Left kidney (tissue), 8 donors: ENCODE results near the gene NPHS2. TPM values are rescaled to one million over a fixed set of nuclear protein-coding genes. Genes with fewer than 3 reads are reported as not detected.

Source experiments
- DNase-seq: peaks from one replicate; pipeline ENCODE4 v3.0.0-alpha.2; 2013
- long read RNA-seq, 8 donors: transcript quantifications; one replicate each; lab custom pipeline, GENCODE V29; 2026
- polyA plus RNA-seq: library from polyadenylated mRNA; unstranded; fragments of 120-200 nt; gene quantifications from one replicate; pipeline ENCODE4 v1.2.1, GENCODE V29; 2013; ENCODE audit not compliant: insufficient read length

Gene NPHS2
- polyA plus RNA-seq, result 420 TPM
- long read RNA-seq, donor 1, transcript NPHS2-202 (7 exons, 1,670 nt), result minor isoform, 36 of 276 reads
- long read RNA-seq, donor 1, transcript NPHS2-201 (8 exons, 1,855 nt), result major isoform, 127 of 276 reads
- long read RNA-seq, donor 1, partial matches to known transcripts, result 70 of 276 reads
- long read RNA-seq, donor 1, other reads (novel, unspliced or antisense), result 43 of 276 reads
- long read RNA-seq, donor 2, transcript NPHS2-201 (8 exons, 1,855 nt), result major isoform, 89 of 185 reads
- long read RNA-seq, donor 2, transcript NPHS2-202 (7 exons, 1,670 nt), result minor isoform, 14 of 185 reads
- long read RNA-seq, donor 2, partial matches to known transcripts, result 72 of 185 reads
- long read RNA-seq, donor 2, other reads (novel, unspliced or antisense), result 10 of 185 reads
- long read RNA-seq, donor 3, transcript NPHS2-202 (7 exons, 1,670 nt), result minor isoform, 12 of 133 reads
- long read RNA-seq, donor 3, transcript NPHS2-201 (8 exons, 1,855 nt), result major isoform, 70 of 133 reads
- long read RNA-seq, donor 3, partial matches to known transcripts, result 31 of 133 reads
- long read RNA-seq, donor 3, other reads (novel, unspliced or antisense), result 20 of 133 reads
- long read RNA-seq, donor 4, transcript NPHS2-201 (8 exons, 1,855 nt), result major isoform, 5 of 5 reads
- long read RNA-seq, donor 4, partial matches to known transcripts, result 0 of 5 reads
- long read RNA-seq, donor 4, other reads (novel, unspliced or antisense), result 0 of 5 reads
- long read RNA-seq, donor 5, transcript NPHS2-202 (7 exons, 1,670 nt), result minor isoform, 34 of 377 reads
- long read RNA-seq, donor 5, transcript NPHS2-201 (8 exons, 1,855 nt), result major isoform, 184 of 377 reads
- long read RNA-seq, donor 5, partial matches to known transcripts, result 106 of 377 reads
- long read RNA-seq, donor 5, other reads (novel, unspliced or antisense), result 53 of 377 reads
- long read RNA-seq, donor 6, transcript NPHS2-201 (8 exons, 1,855 nt), result major isoform, 108 of 237 reads
- long read RNA-seq, donor 6, transcript NPHS2-202 (7 exons, 1,670 nt), result minor isoform, 22 of 237 reads
- long read RNA-seq, donor 6, partial matches to known transcripts, result 69 of 237 reads
- long read RNA-seq, donor 6, other reads (novel, unspliced or antisense), result 38 of 237 reads
- long read RNA-seq, donor 7, transcript NPHS2-201 (8 exons, 1,855 nt), result major isoform, 146 of 282 reads
- long read RNA-seq, donor 7, transcript NPHS2-202 (7 exons, 1,670 nt), result minor isoform, 25 of 282 reads
- long read RNA-seq, donor 7, partial matches to known transcripts, result 57 of 282 reads
- long read RNA-seq, donor 7, other reads (novel, unspliced or antisense), result 54 of 282 reads
- long read RNA-seq, donor 8, transcript NPHS2-201 (8 exons, 1,855 nt), result major isoform, 34 of 74 reads
- long read RNA-seq, donor 8, partial matches to known transcripts, result 33 of 74 reads
- long read RNA-seq, donor 8, other reads (novel, unspliced or antisense), result 5 of 74 reads

DNA sequence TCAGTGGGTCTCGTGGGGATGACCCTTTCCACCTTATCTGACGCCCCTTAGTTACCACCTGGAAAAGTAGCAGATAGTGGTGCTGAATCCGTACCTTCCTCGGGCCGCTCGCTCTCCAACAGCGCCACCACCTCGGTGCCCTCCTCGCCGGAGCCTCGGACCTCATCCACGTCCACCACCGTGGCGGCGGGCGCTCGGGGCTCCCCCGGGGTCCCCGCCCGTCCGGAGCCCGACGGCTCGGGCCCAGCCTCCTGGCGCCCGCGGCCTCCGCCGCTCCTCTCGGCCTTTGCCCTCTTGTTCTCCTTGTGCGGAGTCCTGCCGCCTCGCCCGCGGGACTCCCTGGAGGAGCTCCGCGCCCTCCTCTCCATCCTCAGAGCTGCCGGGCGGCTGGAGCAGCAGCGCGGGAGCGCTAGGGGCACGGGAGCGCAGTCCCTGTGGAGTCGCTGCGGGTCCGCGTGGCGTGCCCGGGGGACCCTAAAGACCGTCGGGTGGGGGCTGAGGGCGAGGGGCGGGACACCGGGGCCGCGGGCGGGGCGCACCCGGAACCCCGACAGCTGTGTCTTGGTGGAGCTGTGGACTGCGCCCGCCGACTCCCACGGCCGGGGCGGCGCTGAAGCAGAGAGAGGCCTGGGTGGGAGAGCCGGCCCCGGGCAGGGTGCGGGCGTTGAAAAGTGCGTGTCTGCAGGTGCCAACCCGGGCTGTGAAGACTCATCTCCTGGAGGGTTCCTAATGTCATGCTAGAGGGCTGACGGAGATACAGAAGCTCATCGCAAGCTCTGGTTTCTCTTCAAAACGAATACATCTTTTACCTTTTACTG, at the start of gene NPHS2:
NPHS2 (minus strand) TSS at position 452 of the 818 bp plus-strand sequence; CDS start at position 368, 84 bp downstream.
- no peak for DNase-seq

DNA sequence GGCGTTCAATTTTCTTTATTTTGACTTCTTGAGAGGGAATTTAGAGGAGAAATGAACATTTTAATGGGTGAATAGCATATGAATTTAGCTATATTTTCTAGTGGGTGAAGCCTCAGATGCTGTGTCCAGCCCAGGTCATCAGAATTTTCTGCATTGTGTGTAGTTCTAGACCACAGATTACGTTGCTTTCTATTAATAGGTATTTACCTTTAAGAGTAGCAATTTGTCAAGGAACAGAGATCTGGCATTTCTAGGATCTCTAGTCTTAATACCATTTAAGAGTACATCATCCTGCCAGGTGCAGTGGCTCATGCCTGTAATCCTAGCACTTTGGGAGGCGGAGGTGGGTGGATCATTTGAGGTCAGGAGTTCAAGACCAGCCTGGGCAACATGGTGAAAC, 36.6 kb upstream of the NPHS2 start:
- no peak for DNase-seq

DNA sequence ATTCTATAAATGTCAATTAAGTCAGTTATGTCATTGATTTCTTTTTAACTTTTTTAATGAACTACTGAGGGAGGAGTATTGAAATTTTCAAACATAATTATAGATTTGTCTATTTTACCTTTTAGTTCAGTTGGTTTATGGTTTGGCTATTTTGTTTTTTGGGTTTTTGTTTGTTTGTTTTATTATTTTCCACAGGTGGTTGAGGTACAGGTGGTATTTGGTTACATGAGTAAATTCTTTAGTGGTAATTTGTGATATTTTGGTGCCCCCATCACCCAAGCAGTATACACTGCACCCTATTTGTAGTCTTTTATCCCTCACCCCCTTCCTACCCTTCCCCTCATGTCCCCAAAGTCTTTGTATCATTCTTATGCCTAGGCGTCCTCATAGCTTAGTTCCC, 25.3 kb upstream of the NPHS2 start:
- no peak for DNase-seq

DNA sequence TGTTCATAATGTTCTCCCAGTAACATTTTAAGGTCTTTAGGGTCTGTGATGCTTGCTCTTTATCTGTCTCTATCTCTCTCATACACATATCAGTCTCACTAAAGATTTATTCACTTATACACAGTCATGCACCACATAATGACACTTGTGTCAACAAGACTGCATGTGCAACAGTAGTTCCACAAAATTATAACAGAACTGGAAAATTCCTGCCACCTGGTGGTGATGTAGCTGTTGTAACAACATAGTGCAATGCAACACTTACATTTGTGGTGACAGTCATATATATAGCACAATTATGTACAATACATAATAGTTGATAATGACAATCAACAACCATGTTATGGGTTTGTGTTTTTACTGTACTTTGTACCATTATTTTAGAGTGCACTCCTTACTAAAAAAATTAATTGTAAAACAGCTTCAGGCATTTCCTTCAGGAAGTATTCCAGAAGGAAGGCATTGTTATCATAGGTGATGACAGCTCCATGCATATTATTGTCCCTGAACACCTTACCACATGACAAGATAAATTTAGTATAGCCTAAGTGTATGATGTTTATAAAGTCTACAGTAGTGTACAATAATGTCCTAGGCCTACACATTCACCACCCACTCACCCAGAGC, 24.0 kb upstream of the NPHS2 start:
- no peak for DNase-seq

DNA sequence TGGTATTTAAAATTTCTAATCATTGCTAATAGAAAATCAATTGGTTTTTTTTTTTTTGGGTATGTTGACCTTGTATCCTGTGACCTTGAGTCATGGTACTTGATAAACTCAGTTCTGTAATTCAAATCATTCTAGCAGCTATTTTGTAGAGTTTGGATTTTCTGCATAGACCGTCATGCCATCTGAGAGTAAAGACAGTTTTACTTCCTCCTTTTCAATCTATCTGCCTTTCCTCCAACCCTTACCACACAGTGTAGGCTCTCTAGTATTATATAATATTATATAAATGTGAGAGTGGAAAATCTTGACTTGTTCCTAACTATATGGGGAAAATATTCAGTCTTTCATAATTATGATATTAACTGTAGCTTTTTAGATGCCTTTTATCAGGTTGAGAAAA, 22.9 kb upstream of the NPHS2 start:
- DNase-seq, result no peak

DNA sequence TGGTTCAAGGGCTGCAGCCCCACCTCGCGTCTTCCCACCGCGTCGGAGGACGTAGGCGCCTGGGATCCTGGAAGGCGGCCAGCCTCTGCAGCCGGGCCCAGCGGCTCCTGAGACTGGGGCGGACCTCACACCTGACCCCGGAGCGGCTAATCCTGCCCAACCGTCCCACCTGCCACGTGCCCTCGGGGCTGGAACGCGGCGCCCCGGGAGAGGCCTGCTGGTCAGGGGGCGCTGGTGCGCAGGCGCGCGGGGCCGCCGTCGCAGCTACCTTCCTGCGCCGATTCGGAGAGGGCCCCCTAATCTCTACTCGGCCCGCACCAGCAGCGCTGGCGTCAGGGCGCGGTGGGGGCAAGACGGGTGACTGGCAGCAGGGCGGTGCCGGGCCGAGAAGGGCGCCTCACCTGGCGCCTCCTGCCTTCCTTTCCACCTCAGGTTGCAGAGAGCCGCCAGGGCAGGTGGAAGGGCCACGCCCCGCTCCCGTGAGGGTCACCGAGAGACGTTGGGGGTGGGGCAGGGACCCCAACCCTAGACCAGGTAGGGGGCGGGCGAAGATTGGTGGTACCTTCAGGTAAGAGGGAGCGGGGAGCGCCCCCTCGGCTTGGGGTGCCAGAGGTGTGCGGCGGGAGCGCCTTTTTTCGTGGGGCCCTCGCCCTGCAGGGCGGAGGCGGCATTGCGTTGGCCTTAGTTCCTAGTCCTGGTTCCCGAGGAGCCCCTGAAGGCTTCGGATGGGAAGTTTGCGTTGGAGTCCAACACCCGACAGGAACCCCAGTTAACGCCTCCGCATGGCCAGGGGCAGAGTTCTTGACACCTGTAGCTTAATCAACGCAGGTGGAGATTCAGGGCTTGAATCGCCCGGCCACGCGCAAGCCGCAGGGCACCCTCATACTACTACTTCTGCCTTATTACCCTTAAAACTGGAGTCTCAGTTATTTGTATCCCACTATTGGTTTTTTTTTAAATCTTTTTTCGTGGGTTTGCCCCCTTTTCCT, 16.1 kb upstream of the NPHS2 start, which contains the start of gene TDRD5:
TDRD5 (plus strand) TSS at position 241 of the 989 bp plus-strand sequence. CDS start 784 bp downstream, outside the sequence.
- DNase-seq, result no peak

DNA sequence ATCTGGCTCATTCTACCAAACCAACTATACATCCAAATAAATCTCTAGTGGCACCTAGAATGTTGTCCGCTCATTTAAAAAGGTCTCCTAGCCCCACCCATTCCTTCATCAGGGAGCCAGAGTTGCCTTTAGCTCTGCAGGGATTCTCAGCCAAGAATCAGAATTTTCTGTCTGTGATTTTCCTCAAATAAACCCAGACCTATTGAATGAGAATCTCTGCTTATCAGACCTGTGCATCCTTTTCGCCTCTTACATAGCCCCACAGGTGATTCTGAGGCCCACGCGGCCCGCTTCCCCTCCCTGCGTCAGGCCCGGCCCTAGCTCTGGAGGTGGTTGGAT, 15.5 kb upstream of the NPHS2 start:
- DNase-seq, result no peak

DNA sequence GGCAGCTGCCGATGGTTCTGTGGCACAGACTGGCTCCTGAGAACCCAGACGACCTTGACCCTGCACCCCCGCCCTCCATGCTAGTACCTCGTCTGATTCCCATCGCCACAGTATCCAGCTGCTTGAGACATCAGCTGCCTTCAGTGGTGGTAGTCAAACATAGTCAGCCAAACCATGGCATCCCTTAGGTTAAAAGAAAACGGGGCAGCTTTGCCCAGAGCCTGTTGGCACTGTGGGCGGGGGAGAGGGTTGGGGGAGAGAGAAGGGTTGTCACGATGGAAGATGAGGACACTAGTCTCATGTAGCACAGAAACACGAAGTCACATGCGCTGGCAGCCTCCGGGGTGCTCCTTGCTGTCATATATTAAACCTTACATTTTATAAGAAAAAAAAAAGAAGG, 14.9 kb upstream of the NPHS2 start:
- no peak for DNase-seq

DNA sequence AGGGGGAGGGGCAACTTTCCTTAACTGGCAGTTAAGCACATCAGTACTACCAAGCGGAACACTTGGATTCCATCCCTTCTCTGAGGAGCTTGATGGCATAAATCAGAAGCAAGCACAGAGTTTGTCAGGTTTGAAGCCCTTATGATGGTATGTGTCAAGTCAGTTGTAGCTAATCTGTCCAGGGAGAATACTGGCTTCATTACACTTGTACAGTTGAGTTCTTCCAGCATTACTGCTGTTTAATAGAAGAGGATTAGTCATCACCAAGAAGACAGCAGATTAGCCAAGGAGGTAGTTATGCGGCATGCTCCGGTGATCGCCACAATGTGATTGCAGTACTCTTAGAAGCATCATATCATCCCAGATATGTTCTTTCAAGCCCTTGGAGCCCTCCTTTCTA, 13.8 kb upstream of the NPHS2 start:
- no peak for DNase-seq

DNA sequence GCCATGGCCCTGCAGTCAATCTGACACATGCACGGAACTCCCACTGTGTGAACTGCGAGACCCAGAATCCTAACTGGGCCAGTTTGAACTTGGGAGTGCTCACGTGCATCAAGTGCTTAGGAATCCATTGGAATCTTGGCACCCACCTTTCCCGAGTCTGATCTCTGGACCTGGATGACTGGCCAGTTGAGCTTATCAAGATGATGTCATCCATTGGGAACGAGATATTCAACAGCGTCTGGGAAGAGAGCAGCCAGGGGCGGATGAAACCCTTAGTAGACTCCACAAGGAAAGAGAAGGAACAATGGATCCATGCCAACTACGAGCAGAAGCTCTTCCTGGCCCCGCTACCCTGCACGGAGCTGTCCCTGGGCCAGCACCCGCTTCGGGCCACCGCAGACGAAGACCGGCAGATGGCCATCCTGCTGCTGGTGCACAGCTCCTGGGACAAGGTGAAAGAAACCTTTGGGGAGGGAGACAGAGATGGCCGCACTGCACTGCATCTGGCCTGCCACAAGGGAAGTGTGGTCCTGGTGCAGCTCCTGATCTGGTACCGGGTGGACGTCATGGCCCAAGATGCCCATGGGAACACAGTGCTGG, 12.8 kb upstream of the NPHS2 start:
- DNase-seq, result no peak

DNA sequence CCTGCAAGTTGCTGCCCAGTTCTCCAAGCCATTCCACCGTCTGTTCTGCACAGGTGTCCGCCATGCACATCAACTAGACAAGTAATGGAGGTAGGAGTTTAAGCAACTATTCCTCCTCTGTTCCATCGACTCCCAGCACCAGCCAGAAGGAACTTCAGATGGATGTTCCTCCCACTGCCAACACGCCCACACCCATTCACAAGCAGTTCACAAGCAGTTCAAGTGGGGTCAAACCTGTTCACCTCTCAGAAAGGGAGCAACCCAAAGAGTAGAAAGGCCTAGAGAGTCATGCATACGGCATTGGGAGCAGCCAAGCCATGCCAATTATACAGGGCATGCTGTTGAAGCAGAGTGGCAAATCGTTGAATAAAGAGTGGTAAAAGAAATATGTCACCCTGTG, 11.6 kb upstream of the NPHS2 start:
- DNase-seq, result no peak

DNA sequence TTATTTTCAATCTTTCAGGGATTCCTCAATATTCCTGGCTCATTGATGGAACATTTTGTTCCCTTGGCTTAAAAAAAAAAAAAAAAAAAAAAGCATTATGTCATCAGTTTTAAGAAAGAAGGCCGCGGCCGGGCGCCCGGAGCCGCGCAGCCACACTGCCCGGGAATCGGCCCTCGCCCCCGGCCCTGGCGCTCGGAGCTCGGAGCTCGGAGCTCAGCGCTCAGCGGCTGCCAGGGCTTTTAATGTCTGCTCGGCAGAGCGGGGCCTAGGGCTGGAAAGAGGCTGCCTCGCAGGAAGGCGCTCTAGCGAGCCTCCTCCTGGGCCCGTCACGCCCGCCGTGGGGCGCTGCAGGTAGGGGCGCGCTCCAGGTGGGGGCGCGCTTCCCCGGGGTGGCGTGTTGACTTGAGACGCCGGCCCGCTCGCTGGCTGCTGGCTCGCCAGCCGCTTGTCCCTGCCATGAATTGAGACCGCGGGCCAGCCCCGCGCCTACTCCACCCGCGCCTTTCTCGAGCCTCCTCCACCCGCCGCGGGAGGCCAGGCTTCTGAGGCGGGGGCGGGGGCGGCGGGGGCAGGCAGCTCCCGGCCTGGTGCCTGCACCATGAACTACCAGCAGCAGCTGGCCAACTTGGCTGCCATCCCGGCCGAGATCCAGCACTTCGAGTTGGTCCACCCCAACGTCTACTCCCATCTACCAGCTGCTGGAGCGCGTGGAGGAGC, 10.5 kb upstream of the NPHS2 start:
- peak; percentile 75 for DNase-seq

DNA sequence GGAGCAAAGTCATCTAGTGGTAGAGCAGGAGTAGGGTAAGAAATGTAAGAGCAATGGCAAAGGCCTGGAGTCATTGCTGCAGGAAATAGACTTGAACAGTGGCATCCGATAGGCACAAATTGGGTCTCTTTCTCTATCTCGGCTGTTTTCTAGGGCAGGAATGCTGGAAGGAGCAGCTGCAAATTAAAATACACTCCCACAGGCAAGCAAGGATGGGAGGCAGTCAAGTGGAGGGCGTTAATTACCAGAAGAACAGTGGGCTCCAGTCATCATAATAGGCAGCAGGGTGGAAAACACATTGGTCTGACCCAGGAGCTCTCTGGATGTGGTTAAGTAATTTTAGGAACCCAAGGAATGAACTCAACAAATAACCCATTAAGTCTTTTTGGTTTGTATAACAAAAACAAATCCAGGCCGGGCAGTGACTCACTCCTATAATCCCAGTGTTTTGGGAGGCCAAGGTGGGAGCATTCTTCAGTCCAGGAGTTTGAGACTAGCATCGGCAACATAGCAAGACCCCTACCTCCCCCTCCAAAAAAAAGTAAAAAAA, 8.1 kb upstream of the NPHS2 start:
- DNase-seq, result no peak

DNA sequence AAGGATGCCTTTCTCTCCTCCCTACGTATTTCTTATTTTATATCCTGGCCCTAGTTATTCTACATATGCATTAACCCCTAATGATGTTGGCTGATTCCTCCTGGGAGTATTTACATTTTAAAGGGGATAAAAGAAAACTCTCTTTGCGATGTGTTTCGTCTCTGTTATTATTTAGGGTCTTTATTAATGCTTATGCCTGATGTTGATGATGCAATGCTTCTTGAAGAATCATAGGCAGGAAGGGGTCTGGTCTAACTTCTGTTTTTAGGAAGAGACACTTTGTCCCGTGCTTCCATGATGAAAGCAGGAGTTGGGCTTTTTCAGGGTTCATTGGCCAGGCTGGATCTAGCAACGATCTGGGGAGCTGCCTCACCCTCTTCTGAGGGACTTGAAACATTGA, 761 bp upstream of the NPHS2 start:
- DNase-seq, result no peak

DNA sequence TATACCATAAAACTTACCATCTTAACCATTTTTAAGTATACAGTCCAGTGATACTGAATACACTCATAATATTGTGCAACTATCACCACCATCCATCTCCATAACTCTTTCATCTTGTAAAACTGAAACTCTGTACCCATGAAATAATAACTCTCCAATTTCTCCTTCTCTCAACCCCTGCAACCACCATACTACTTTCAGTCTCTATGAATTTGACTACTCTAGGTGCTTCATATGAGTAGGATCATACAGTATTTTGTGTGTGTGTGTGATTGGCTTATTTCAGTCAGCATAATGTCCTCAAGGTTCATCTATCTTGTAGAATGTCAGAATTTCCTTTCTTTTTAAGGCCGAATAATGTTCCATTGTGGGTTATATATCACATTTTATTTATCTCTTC, 17.7 kb downstream of the NPHS2 start:
- no peak for DNase-seq

DNA sequence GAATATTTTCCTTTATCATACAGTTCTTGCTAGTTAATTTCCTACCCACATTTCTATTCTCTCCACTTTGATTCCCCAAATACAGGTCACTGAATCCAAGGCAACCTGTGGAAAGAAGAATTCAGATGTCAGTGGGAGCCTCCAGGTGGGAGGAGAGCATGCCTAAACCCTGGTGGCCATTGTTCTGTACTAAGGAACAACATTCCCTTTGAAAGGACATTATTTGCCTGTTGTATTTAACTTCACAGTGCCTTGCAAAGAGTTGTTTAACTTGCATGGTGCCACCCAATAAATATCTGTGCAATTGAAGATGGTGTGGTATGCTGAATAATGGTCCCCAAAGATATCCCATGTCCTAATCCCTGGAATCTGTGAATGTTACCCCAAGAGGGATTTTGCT, 21.3 kb downstream of the NPHS2 start:
- DNase-seq, result no peak

DNA sequence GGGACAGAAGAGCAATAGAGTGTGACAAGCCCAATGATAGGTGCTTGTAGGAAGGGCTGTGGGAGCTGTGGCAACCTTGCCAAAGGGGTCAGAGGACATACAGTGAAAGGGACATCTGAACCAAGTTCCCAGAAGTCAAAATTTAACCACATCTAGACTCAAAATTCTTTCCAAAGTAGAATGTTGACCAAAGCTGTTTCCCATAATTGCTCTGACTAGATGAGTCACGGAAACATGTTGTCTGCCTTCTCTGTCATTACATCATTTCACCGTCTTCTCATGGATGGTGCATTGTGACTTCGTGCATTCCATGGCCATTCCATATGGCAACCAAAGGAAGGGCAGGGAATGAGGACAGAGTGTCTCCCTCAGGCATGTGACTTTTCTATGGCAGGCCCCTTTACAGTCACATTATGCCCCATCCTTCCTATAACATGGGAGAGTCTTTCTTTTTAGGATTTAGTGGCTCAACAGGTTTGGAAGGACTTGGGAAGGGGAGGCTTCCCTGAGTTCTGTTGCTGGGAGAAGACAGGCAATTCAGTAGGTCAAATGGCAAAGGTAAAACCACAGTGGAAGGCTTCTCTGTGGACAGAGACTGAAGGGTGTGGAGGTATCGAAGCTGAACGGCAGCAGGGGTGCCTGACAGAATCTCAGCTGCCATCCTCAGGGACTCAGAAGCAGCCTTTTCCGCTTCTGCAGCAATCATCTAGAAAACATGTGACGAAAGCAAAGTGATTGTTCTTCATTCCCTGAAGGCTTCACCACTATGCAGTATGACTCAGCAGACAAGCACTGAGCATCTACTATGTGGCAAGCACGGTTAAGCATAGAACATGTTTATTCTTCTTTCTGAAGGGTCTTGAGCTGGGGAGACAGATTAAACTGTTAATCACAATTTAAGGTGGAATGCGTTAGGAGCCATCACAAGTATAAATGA, 24.7 kb downstream of the NPHS2 start:
- DNase-seq, result no peak
